Measurements from ENCODE around the gene NOTCH2.

NOTCH2 gene

DNA sequence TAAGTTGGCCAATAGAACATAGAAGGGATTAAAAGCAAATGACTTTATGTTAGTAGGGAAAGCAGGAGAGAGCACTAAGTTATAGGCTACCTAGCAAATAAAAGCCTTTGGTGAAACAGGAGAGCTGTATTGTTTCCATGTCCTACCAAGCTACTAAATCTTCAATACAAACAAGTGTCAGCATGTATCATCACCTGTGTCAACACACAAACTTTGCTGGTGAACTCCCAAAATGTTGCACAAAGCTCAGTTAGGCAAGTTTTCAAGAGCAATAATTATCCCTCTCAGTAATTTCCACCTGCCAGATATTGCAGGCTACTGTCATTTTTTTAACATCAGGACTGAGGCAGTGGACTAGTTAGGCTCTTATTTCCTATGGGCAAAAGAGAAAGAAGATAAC, 95.4 kb downstream of the NOTCH2 start:
- DNase-seq (ENCODE audit: low read depth), result no peak

DNA sequence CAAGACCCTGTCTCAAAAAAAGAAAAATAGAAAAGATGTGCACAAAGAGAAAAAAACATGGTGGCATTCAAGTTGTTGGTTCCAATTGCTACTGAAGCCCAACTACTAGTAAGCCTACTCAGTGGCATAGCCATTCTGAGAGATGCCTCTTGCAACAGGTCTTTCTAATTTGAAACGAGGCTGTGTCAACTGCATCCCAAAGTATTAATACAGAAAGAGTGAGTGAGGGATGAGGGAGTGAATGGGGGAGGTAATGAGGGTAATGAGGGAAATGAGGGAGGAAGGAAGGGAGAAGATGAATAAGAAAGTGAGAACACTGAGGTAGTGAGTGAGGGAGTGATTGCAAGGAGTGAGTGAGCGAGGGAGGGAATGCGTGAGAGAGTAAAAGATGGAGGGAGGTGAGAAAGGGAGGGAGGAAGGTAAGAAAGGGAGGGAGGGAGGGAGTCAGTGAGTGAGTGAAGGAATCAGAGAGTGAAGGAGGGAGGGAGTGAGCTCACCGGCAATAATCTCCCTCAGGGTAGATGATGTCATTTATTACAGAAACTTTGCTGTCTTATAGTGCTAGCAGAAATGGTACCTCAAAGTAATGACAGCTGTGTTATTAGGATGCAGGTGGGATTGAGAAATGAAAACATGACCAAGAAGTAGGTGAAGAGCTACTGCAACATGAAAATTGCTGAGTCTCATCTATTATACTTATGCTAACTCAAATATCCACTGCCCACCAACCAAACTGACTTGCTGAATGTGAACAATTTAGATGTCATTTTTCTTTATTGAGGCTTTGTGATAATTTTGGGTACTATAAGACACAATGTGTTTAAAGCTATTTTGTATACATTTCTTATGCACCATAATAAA, 97.5 kb downstream of the NOTCH2 start:
- peak; percentile 49 for DNase-seq (ENCODE audit: low read depth)

DNA sequence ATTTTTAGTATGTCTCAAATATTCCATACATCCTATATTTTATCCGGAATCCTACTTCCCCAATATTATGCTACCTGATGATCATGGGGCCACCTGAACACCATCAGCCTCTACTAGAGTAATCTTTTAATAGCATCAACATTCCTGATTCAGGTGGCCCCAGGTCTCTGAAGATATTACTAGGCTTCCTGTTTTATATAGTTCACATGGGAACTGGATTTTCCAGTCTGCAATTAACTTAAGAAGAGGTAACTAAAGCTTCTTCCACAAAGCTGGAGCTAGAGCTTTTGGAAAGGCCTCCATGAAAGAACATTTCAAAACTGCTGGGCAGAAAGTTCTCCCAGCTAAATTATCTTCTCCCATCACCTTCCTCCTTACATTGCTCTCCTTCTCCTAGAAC, 100.9 kb downstream of the NOTCH2 start:
- DNase-seq (ENCODE audit: low read depth), result no peak

DNA sequence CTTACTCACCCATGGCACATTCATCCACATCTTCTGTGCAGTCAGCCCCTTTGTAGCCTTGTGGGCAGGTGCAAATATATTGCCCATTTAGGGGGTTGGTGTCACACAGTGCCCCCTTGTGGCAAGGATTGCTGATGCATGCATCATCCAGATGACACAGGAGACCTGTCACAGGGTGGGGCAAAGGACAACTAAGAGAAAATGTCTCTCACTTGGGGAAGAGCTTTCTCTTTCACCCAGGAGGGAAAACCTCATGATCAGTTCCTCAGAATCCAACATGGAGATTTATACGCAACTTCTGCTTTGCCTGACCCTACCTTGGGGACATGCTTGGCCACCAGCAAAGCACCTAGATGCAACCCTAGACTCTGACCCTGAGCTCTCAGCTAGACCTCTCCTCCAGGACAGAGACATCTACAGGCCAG, 101.4 kb downstream of the NOTCH2 start:
- peak; percentile 76 for DNase-seq (ENCODE audit: low read depth)

DNA sequence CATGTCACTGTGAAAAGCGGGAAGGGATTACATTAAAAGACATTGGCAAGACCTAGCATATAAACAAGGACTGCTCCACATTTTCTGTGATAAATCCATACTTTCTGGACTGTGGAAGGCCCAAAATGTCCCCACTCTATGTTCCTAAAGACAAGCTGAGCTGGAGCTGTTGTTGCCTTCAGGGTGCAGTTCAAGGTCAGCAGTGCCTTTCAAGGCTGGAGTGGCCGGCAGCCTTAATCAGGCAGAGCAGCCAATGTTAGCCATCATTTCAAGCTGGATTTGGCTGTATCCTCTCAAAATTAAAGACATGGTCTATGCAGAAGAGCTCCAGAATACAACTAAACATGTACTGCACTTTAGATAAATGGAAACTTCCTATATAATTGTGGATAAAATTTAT, 102.8 kb downstream of the NOTCH2 start:
- DNase-seq (ENCODE audit: low read depth), result no peak

DNA sequence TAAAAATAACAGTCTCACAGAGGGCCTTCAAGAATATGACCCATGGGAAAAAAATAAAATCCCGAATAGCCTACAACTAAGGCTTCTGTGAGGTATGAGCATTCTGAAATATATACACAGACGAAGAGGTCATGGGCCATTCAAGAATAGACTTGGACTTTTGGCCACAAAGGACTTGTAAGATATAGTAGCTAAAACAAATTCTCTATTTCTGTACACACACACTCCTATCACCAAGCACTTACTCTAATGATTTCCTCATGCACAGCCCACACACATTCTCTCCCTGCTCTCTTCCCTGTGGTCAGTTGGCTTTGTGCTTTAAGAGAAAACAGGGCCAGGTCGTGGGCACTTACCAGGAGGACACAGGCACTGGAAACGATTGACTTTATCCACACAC, 103.4 kb downstream of the NOTCH2 start:
- no peak for DNase-seq (ENCODE audit: low read depth)

DNA sequence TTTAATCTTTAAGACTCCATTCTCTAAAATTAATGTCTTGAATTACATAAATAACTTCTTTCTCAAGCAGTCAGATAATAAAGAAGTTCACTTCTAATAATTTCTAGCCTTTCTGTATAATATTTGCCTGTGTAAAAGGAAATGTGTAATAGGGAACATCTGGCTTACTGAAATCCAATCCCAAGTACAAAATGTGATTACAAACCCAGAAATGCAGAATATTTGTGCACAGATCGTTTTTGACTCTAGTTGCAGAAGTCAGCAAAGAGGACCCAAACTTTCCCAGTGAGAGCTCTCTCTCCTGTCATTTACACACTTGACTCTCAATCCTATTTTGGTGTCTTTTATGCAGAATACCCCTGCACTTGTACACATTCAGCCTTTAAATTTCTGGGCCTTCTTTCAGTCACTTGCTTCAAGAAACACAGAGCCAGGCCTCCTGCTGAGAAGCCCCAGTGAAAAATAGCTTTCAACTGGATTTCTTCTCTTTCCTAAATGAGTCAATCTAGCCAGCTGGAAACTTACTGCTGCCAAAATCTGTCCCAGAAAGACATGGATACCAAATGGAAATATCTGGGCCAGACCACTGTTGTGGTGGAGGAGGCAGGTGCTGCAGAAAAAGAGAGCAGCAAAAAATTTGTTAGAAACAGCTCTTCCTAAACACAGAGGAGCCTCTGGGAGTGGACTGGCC, 104.6 kb downstream of the NOTCH2 start:
- DNase-seq (ENCODE audit: low read depth), result no peak

DNA sequence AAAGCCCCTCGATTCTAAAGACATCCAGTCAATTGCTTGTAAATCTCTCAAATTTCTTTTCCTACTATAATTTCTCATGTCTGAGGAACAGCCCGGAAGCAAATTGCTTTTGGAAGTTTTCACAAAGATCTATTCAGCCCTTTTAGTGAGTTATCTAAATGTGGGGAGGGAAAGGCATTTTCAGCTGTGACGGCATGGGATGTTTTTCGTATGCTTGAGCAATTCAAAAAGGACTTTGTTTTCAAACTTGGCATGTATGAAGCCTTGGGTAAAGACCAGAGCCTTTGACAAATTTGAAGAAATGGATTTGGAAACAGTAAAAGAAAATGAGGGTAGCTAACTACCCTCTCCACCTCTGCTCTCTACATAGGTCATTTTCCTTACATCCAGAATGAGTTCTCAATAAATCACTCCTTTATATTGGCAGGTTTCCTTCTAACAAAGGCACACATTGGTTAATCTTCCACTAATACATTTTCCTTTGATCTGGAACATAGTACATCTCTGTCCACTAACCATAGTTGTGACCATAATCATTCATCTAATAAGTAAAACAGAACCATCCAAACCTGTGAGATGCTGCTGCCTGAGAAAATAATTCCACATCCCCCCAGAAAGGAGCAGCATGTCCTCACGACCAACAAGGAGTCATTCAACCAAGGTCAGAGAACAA, 107.0 kb downstream of the NOTCH2 start:
- no peak for DNase-seq (ENCODE audit: low read depth)

DNA sequence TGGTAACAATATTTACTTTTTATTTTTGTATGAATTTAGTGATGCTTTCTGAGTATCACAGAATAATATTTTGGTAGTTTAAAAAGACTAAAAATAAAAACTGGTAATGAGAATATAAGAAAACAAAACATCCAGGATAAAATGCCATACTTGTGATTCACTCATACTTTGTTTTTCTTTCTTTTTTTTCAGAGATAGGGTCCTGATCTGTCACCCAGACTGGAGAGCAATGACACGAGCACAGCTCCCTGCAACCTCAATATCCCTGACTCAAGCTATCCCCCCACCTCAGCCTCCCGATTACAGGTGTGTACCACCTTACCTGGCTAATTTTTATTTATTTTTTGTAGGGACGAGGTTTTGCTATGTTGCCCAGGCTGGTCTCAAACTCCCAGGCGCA, 109.0 kb downstream of the NOTCH2 start:
- peak; percentile 40 for DNase-seq (ENCODE audit: low read depth)

DNA sequence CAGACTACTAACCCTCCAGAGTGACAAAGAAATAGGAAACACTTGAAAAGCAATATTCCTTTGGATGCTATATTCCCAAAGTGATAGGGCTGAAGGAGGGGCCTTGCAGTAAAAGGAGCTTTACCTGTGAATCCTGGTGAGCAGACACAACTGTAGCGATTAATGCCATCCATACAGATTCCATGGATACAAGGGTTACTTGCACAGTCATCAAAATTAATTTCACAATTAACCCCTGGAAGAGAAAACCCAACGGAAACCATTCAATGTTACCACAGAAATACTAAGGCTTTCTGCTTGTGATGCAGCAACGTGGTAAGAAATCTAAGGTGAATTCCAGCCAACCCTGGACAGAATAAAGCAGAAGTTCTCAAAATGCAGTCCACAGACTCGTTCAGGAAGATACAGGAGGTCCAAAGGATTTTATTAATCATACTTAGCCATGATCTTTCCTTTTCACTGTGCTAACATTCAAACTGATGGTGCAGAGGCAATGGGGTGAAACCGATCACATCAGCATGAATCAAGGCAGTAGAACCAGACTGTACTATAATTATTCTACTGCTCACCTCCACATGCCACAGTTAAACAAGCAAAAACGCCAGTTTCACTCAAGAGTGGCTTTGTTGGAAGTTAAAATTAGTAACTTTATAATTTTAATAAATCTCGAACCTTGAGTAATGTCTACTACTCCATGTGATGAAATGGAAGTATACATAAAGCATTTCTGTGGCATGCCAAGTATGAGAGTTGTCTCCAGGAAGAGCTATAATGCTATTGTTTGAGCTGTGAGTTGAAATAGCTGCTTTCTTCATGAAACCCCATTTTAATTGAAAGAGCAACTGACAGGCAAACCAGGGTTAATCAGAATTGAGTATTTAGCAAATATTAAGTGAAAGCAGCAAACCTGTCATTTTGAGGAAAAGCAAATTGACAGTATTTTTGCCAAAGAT, 109.9 kb downstream of the NOTCH2 start:
- DNase-seq (ENCODE audit: low read depth), result no peak

DNA sequence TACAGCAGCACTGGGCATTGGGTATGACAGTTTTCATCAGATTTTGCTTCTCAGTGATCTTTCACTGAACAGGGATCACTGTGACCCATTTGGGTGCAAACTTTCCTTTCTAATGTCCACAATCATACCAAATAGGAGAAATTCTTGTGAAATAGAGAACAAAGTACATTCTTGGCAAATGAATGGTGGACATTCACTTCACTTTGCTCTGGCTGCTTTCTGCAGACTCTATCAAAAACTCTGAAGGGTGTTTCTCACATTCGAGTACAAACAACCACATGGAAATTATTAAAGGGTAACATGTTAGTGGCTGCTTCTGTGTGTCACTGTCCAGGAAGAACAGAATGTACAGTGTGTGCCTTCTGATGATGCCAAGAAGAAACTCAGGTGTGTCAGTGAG, 111.2 kb downstream of the NOTCH2 start:
- DNase-seq (ENCODE audit: low read depth), result no peak

DNA sequence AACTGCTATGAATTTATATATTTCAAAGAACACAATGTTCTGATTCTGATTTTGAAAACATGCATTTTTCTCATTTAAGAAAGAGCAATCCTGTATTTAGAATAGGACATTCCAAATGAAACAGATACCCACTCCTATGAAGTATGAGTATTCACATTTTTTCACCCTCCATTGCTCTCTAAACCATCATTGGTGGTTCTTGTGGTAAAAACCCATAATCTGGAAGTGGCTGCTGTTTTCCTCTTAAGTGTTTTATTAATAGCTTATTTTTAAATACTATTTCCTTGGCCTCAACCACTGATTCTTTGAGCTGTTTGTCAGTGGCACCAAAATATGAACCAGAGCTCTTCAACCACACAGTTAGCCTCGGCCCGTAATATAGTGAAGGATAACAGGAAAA, 113.2 kb downstream of the NOTCH2 start:
- DNase-seq (ENCODE audit: low read depth), result no peak

DNA sequence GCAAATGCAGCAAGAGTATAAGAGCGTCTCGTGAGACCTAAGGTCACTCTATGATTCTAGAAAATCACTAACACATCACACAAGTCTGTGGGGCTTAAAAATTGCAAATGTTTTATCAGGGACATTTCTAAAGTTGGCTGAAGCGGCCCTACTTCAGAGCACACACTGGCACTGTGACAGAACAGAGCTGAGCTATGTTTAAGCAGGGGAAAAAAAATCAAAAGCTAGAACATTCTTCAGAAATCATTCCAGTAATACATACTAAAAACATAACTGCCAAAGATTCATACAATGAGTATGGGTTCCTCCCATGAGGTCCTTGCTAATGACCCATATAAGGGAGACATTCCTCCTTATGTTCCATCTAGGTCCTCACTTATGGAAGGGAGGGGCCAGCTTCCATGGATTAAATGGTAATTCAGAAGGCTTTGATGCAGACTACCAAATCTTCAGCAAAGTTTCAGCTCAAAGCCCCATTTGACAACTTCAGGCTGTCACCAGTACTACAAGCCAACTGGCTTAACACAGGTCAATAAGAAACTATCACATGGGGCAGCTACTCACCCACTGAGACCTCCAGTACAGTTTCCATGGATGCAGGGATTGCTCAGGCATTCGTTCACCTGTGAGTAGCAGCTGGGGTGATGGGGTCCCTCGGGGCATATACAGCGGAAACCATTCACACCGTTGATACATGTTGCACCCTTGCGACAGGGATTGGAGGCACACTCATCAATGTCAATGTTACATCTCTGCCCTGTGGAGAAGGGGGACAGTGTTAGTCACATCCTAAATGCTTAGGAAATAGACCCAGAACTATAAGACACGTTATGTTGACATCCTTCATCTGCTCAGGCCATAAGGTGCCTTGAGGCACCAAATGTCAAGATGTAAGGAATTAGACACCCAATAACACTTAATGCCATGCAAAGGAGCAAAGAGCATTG, 114.7 kb downstream of the NOTCH2 start:
- DNase-seq (ENCODE audit: low read depth), result peak; percentile 19

DNA sequence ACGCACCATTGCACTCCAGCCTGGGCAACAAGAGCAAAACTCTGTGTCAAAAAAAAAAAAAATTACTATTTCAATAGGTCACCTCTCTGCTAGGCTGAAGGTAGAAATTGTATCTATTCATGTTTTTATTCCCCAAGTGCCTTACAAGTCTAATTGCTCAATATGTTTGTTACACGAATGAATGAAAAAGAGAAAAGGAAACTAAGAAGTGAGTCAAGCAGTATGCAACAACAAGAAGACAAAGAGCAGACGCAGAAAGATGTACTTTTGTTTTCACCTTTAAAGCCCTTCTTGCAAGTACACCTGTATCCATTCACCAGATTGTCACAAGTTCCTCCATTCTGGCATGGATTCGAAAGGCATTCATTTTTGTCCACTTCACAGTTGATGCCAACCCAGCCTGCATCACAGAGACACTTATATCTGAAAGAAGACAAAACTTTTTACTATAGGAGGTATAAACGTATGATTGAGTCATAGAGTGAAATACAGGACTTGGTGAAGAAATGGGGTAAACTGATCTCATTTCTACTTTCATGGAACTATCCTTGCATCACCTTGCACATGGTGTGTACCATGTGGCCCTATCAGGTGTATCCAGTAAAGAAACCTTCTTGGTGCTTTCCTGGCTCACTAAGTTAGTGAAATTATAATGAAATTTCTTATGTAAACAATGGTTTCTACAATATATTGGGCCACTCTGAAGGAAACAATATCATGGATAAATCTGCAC, 116.0 kb downstream of the NOTCH2 start:
- DNase-seq (ENCODE audit: low read depth), result no peak

DNA sequence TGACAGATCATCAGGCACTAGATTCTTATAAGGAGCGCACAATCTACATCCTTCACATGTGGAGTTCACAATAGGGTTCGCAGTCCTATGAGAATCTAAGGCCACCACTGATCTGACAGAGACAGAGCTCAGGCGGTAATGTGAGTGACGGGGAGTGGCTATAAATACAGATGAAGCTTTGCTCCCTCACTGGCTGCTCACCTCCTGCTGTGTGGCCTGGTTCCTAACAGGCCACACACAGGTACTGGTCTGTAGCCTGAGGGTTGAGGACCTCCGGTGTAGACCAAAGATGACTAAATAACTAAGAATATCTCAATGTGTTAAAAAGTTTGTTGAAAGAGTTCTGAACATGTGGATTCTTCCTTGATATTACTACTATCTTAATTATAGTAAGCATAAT, 117.0 kb downstream of the NOTCH2 start:
- no peak for DNase-seq (ENCODE audit: low read depth)

DNA sequence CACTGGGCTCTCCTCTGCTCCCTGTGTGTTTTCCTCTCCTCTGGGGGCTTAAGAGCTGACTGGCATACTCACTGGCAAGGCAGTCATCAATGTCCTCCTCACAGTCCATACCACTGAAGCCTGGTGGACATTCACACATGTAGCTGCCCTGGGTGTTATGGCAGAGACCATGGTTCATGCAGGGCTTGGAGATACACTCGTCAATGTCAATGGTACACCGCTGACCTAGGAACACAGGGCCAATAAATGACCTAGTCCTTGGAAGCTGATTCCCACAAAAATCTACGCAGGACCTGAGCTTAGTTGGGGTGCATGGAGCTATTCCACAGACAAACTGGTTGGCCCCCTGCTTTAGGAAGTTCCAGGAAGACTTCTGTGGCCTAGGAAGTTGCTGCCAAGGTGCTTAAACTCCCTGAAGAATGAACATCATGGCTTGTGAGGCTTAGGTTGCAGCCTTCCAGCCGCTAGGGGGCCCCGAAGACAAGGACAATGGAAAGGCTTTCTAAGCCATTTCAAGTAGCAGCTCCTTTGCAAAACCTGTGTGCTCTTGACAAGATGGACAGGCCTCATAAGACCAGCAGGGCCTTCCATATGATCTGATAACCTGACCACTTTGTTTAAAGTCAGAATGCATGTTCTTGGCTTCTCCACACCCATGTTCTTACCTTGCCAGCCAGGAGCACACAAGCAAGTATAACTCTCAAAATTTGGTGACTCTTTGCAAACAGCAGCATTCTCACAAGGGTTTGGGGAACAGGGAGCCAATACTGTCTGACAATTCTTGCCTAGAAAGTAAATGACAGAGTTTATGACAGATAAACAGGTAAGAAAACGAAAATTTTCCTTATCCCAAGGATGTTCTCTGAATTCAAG, 120.9 kb downstream of the NOTCH2 start:
- DNase-seq (ENCODE audit: low read depth), result peak; percentile 83

DNA sequence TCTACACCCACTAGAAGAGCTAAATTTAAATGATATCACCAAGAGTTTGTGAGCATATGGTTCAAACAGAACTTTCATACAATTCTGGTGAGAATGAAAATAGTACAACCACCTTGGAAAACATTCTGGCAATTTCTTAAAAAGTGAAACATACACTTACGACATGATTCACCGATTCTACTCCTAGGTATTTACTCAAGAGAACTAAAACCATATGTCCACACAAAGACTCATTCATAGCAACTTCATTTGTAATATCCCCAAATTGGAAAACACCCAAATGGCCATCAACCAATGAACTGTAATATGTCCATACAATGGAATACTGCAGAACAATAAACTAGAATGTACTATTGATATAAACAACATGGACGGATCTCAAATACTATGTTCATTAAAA, 122.0 kb downstream of the NOTCH2 start:
- DNase-seq (ENCODE audit: low read depth), result peak; percentile 90

DNA sequence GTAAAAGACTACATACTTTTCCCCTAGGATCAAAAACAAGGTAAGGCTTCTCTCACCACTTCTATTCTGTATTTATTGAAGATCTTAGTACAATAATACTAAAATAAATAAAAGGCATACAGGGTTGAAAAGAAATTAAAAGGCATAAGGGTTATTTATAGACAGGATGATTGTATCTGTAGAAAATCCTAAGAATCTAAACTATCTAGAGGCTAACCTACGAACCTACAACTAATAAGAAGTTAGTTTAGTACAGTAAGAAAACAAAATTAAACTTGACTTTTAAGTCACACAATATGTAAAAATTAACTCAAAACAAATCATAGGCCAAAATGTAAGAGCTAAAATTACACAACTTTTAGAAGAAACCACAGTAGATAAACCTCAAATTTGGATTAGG, 122.7 kb downstream of the NOTCH2 start:
- peak; percentile 32 for DNase-seq (ENCODE audit: low read depth)

DNA sequence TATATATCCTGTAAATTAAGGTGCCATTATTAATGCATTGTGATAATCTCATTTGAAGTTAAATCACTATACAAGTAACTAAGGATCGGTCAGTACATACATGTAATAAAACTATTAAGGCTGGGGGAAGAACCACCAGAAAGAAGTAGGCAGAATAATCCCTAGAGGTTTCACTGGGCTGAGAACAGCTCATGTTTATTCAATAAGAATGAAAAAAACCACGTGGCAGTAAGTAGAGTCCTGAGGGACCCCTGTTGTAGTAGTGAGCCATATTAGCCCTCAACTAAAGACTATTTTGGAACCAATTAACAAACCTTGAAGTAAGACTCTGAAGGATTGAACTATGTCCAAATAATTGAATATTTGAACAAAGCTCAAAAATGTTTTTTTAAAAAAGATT, 126.2 kb downstream of the NOTCH2 start:
- DNase-seq (ENCODE audit: low read depth), result no peak

Measured in ELR (cell line).